GM12864 (cell line): ENCODE measurements around the gene TFG.

Experiments
- DNase-seq: peaks from one replicate; pipeline ENCODE4 v3.0.0-alpha.2; 2011; ENCODE audit warnings: low read depth
- H3K4me3 ChIP-seq: 2 replicates; pipeline ENCODE4 v1.5.1; 2011; ENCODE audit warnings: mild to moderate bottlenecking, low read depth, low read length, control low read depth
- TF ChIP-seq, protein P1 (sequence below): IDR thresholded peaks from 2 replicates; pipeline ENCODE4 v1.5.1; 2011; ENCODE audit warnings: low read depth, mild to moderate bottlenecking, moderate library complexity, low read length, control low read depth, inconsistent platforms; ENCODE audit errors: missing control alignments

The TFG gene

DNA sequence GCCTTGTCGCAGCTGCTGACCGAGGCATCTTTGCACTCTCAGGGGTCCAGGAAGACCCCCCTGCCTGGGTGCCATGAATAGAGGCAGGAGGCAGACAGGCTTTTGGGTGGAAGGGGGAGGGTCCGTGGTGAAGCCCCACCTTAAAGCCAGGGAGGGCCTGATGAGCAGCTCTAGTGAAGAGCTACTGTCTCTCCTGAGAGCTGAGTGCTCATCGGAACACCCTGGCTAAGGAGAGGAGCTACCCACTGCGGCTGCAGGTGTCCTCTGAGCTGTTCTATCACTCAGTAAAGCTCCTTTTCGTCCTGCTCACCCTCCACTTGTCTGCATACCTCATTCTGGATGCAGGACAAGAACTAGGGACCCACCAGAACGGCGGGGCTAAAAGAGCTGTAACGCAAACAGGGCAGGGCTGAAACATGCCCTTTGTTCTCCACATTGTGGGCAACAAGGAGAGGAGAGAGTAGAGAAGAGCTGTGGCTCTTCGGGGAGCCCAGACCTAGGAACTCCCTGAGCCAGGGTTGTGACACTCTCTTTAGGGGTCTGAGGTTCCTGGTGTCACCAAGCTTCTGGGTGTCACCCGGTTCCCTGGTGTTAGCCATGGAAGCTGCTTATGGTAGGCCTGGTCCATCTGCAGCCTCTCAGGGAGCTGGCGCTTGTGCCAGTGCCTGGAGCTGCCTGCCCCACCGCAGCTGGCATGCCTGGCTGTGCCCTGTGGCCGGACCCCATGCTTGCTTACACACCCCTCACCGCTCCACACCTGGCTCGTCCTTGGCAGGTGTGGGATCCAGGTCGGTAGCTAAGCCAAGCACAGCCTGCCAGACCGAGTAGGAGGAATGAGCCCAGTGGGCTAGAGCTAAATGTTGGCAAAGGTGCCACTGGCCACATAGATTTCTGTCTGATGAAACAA is 26.2 kb upstream of the TFG start:
- TF ChIP-seq, protein P1, sequence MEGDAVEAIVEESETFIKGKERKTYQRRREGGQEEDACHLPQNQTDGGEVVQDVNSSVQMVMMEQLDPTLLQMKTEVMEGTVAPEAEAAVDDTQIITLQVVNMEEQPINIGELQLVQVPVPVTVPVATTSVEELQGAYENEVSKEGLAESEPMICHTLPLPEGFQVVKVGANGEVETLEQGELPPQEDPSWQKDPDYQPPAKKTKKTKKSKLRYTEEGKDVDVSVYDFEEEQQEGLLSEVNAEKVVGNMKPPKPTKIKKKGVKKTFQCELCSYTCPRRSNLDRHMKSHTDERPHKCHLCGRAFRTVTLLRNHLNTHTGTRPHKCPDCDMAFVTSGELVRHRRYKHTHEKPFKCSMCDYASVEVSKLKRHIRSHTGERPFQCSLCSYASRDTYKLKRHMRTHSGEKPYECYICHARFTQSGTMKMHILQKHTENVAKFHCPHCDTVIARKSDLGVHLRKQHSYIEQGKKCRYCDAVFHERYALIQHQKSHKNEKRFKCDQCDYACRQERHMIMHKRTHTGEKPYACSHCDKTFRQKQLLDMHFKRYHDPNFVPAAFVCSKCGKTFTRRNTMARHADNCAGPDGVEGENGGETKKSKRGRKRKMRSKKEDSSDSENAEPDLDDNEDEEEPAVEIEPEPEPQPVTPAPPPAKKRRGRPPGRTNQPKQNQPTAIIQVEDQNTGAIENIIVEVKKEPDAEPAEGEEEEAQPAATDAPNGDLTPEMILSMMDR, result no peak
- DNase-seq, result no peak
- H3K4me3 ChIP-seq, result no peak overlapping the region

DNA sequence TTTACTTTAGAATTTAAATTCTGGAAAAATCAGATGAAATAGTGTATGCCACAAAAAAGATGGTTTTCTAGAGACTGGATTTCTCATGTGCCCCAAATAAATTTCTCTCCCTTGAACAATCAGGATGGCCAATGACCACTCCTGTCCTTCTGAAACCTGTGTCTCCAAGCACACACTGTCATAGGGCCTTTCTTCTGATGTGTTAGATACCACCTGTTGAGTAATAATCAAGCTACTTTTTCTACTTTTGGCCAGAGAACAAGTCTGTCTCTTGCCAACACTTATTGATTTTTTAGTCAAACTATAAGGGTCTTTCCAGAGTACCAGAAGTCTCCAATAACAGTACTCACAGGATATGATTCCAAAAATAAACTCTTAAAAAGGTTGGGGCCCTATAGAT is 16.1 kb upstream of the TFG start:
- no peak for DNase-seq
- TF ChIP-seq, protein P1, result no peak
- no peak overlapping the region for H3K4me3 ChIP-seq

DNA sequence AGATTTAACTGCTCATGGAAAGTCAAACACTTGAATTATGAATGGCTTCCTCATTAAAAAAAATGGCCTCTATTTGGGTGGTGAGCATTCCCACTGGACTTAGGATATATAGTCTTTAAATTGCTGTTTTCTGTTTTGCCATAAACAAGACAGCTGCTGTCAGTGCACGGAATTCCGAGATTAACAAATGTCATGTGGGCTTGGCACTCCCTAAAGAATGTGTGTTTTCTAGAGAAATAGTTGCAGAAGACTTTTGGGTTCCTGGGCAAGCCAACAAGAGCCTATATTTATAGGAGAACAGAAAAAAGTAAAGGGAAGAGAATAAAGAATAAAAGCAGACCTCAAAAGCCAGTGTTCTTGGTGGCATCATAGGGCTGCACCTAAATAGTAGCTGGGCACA is 13.6 kb upstream of the TFG start:
- H3K4me3 ChIP-seq, result no peak overlapping the region
- DNase-seq, result no peak
- TF ChIP-seq, protein P1, result no peak

DNA sequence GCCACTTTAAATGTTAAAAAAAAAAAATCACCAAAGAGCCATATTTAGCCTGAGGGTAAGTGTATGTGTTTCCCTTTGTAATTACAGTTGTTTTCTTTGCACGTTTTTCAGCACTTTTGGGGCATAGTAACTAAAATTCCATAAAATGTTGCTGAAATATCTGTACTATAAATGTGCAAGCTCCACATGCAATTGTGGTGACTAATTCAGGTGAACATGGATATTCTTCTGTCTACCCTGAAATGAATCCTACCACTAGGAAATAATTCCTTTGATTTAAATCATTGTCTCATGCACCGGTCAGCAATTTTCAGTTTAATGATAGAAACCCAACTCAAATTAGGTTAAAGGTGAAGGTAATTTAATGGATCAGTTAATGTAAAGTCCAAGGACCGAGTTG is 13.1 kb upstream of the TFG start:
- no peak for DNase-seq
- no peak overlapping the region for H3K4me3 ChIP-seq
- TF ChIP-seq, protein P1, result no peak

DNA sequence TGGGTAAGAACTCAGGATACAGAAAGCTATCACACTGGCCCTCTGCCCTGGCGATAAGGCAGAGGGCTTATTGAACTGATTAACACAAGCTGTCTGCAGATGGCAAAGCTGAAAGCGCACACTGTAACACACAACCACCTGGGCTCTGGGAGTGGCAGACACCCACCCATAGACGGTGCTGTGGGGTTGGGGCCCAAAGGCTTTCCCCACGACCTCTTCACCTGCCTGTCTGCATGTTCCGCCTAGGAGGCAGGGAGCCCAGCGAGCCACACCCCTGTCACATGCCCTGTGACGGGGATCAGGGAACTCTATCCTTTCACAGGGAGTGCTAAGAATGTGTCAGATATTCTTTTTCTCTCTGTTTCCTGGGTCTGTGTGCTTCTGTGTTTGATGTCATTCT is 12.1 kb upstream of the TFG start:
- TF ChIP-seq, protein P1, result no peak
- no peak overlapping the region for H3K4me3 ChIP-seq
- DNase-seq, result no peak

DNA sequence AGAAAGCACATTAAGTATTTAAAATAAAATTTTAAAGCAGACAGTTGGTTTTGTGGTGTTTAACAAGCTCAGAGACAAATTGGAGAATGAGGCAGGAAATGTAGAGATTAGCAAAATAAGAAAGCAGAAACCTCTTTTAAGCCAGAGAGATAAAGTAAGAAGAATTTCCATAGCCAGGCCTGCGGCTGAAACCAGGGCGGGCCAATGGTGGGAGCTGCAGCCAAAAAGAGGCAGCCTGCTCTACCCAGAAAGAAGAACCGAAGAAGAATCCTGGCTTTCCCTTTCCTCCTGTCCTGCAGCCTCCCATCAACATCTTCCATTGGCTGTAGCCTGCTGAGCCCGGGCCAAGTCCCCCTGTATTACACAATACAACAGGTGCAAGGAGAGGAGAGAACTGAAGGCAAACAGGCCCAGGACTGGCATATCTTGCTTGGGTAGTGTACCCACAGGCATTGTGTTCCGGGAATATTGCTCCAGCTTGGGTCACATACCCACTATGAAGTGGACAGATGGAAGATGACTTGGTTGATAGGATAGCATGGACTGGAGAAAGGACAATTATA is 11.5 kb upstream of the TFG start:
- TF ChIP-seq, protein P1, result no peak
- no peak for DNase-seq
- no peak overlapping the region for H3K4me3 ChIP-seq
